GM13977 (cell line): ENCODE measurements around the gene CNTNAP5.

Source experiments
- DNase-seq: peaks from one replicate; pipeline ENCODE4 v3.0.0; 2012; ENCODE audit warnings: low spot score
- CTCF ChIP-seq: IDR thresholded peaks from 2 replicates; pipeline ENCODE4 v1.5.1; 2012; ENCODE audit warnings: mild to moderate bottlenecking, control low read depth; ENCODE audit not compliant: insufficient read depth; ENCODE audit errors: extremely low read depth, missing control alignments
- in situ Hi-C: fragments of 300-500 bp; cut with MboI; formaldehyde crosslinking; loops from one replicate; pipeline ENCODE4 v1.12.0; 2022; ENCODE audit warnings: low sequenced_read_pairs, low pct_unique_long_range_greater_than_20kb, mixed read lengths, inconsistent platforms; ENCODE audit not compliant: unreplicated experiment

The CNTNAP5 gene

GRCh38 chr2:124609667-124610066, 584.6 kb downstream of the CNTNAP5 start:
- no peak for DNase-seq
- no peak for TF ChIP-seq CTCF
- in situ Hi-C loops: no loop called here

GRCh38 chr2:124610141-124610540, 585.1 kb downstream of the CNTNAP5 start:
- no peak for TF ChIP-seq CTCF
- no peak for DNase-seq
- in situ Hi-C loops: no loop called here

- in situ Hi-C loops: no loop called here
- DNase-seq: no peak
- no peak for TF ChIP-seq CTCF
Observed at GRCh38 chr2:124610866-124611265, 585.8 kb downstream of the CNTNAP5 start.

GRCh38 chr2:124623560-124623959, 598.5 kb downstream of the CNTNAP5 start:
- TF ChIP-seq CTCF: no peak
- DNase-seq: no peak
- in situ Hi-C loops: no loop called here

GRCh38 chr2:124625561-124625960, 600.5 kb downstream of the CNTNAP5 start:
- in situ Hi-C loops: no loop called here
- TF ChIP-seq CTCF: no peak
- DNase-seq: no peak

GRCh38 chr2:124626993-124627392, 601.9 kb downstream of the CNTNAP5 start:
- in situ Hi-C loops: no loop called here
- no peak for DNase-seq
- TF ChIP-seq CTCF: no peak

- in situ Hi-C loops: no loop called here
- no peak for DNase-seq
Observed at GRCh38 chr2:124633812-124634211, 608.7 kb downstream of the CNTNAP5 start.

More at GRCh38 chr2:124633812-124634211, 608.7 kb downstream of the CNTNAP5 start:
- TF ChIP-seq CTCF: no peak
